ENCODE results near the gene CWC22. TPM values are rescaled to one million over a fixed set of nuclear protein-coding genes. Genes with fewer than 3 reads are reported as not detected.
"Not testable (repeated sequence)": the region's sequence is repeated elsewhere in the genome, so short reads cannot be mapped to it uniquely, and the experiment has no call there.

The CWC22 gene
- total and polyA plus RNA-seq, 2 donors (not counting 1 experiment from before 2014, with no cell fraction given): 6.3 to 28.7 TPM

DNA sequence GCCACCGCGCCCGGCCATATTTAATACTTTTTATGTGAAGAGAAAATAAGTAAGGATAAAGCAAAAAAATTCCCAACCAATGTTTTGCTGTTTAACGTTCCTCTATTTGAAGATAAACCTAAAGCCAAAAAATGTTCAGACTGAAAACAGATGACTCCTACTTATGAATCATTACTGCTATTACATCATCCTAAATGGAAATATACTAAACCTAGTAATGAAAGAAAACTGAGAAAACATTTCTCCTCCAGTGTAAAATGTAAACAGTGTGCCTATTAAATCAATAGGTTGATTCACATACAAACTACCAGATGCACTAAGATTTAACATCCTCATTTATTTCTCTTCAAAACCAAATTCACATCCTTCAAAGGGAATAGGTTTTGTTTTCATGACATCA lies 43.5 kb downstream of the CWC22 start:
- H3K4me3 Mint-ChIP-seq: no peak overlapping the region
- no peaks in the 10 kb centered on the region for H3K9me3 ChIP-seq (ENCODE audit: control extremely low read depth in 1 of 3, control insufficient read depth in 2 of 3, insufficient read depth in 1 of 3, low read length in 2 of 3)
- H3K9ac ChIP-seq (ENCODE audit: low read length): no peak overlapping the region
- H3K27me3 ChIP-seq (replicated peaks in 1 of 4; ENCODE audit: control extremely low read depth in 1 of 4, control insufficient read depth in 3 of 4, insufficient read depth in 4 of 4, low read length in 3 of 4): no peaks in the 10 kb centered on the region
- H4K20me1 ChIP-seq (ENCODE audit: control insufficient read depth, insufficient read depth, low read length, poor library complexity, severe bottlenecking): no peaks in the 10 kb centered on the region
- H3K79me2 ChIP-seq (ENCODE audit: control insufficient read depth, insufficient read depth, low read length): no peaks in the 10 kb centered on the region
- no peaks in the 10 kb centered on the region for H3K9me3 Mint-ChIP-seq (ENCODE audit: insufficient read depth)
- peaks cover 18 to 59% of the 10 kb centered on the region in 2 experiments for H3K36me3 ChIP-seq (replicated peaks in 1 of 2; ENCODE audit: control extremely low read depth in 1 of 2, control insufficient read depth in 1 of 2, extremely low read depth in 1 of 2, insufficient read depth in 2 of 2, low read length in 1 of 2)
- DNase-seq: no peak
- no peak overlapping the region for H3K27ac ChIP-seq (ENCODE audit: low read length in 2 of 2)
- no peak overlapping the region for H3K27ac Mint-ChIP-seq
- intact Hi-C loops (cut with micrococcal nuclease): no loop called here
- H2AFZ ChIP-seq (ENCODE audit: insufficient read depth, low read depth, low read length, poor library complexity, severe bottlenecking): no peak overlapping the region
- no peak overlapping the region for H3K4me3 ChIP-seq (ENCODE audit: control extremely low read depth in 1 of 5, extremely low read depth in 1 of 5, insufficient read depth in 1 of 5, low read depth in 2 of 5, low read length in 4 of 5)
- TF ChIP-seq, protein P1, sequence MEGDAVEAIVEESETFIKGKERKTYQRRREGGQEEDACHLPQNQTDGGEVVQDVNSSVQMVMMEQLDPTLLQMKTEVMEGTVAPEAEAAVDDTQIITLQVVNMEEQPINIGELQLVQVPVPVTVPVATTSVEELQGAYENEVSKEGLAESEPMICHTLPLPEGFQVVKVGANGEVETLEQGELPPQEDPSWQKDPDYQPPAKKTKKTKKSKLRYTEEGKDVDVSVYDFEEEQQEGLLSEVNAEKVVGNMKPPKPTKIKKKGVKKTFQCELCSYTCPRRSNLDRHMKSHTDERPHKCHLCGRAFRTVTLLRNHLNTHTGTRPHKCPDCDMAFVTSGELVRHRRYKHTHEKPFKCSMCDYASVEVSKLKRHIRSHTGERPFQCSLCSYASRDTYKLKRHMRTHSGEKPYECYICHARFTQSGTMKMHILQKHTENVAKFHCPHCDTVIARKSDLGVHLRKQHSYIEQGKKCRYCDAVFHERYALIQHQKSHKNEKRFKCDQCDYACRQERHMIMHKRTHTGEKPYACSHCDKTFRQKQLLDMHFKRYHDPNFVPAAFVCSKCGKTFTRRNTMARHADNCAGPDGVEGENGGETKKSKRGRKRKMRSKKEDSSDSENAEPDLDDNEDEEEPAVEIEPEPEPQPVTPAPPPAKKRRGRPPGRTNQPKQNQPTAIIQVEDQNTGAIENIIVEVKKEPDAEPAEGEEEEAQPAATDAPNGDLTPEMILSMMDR (IDR thresholded peaks at IDR 0.05): no peak
- no peak for TF ChIP-seq EZH2 (IDR thresholded peaks at IDR 0.05; ENCODE audit: borderline replicate concordance, insufficient read depth, low read depth, low read length, poor library complexity, severe bottlenecking)
- no peaks in the 10 kb centered on the region for H3K27me3 Mint-ChIP-seq
- H3K4me2 ChIP-seq (replicated peaks; ENCODE audit: low read depth, low read length, poor library complexity, severe bottlenecking): no peak overlapping the region
- no peak for ATAC-seq (ENCODE audit: low read depth)
- no peaks in the 10 kb centered on the region for H3K4me1 Mint-ChIP-seq
- CTCF ChIA-PET: no interaction called here
- no CpG with 5 or more reads among the region's 4 CpGs for WGBS (ENCODE audit: insufficient coverage)
- POLR2A ChIA-PET: no interaction called here
- H3K4me1 ChIP-seq (ENCODE audit: control insufficient read depth in 2 of 2, insufficient read depth in 2 of 2, low read length in 2 of 2): no peaks in the 10 kb centered on the region

DNA sequence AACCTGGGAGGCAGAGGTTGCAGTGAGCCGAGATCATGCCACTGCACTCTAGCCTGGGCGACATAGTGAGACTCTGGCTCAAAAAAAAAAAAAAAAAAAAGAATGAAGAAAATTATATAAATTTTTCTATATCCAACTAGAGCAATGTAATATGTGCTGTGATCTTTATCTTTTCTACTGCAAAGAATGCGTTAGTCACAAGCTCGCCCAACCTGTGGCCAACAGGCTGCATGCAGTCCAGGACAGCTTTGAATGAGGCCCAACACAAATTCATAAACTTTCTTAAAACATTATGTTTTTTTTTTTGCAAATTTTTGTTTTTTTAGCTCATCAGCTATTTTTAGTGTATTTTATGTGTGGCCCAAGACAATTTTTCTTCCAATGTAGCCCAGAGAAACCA lies 48.8 kb downstream of the CWC22 start:
- H3K27me3 ChIP-seq (replicated peaks in 1 of 4; ENCODE audit: control extremely low read depth in 1 of 4, control insufficient read depth in 3 of 4, insufficient read depth in 4 of 4, low read length in 3 of 4); DNase-seq; H3K79me2 ChIP-seq (ENCODE audit: control insufficient read depth, insufficient read depth, low read length); H3K9me3 ChIP-seq (ENCODE audit: control extremely low read depth in 1 of 3, control insufficient read depth in 2 of 3, insufficient read depth in 1 of 3, low read length in 2 of 3); H3K9ac ChIP-seq (ENCODE audit: low read length); H3K27me3 Mint-ChIP-seq; H2AFZ ChIP-seq (ENCODE audit: insufficient read depth, low read depth, low read length, poor library complexity, severe bottlenecking); H3K27ac Mint-ChIP-seq; H3K27ac ChIP-seq (ENCODE audit: low read length in 2 of 2); H3K4me1 Mint-ChIP-seq; H3K4me2 ChIP-seq (replicated peaks; ENCODE audit: low read depth, low read length, poor library complexity, severe bottlenecking); intact Hi-C loops (cut with micrococcal nuclease); H3K4me3 Mint-ChIP-seq; H3K4me1 ChIP-seq (ENCODE audit: control insufficient read depth in 2 of 2, insufficient read depth in 2 of 2, low read length in 2 of 2); H3K4me3 ChIP-seq (ENCODE audit: control extremely low read depth in 1 of 5, extremely low read depth in 1 of 5, insufficient read depth in 1 of 5, low read depth in 2 of 5, low read length in 4 of 5); H3K9me3 Mint-ChIP-seq (ENCODE audit: insufficient read depth); ATAC-seq (ENCODE audit: low read depth); H4K20me1 ChIP-seq (ENCODE audit: control insufficient read depth, insufficient read depth, low read length, poor library complexity, severe bottlenecking); POLR2A ChIA-PET: not testable (repeated sequence)
- CTCF ChIA-PET: interaction anchor here (0.7 to 1.2 kb wide), 2 partner anchors 12 to 1282 kb away, joined by 3 to 4 read pairs; no protein-coding TSS in a partner anchor
- WGBS (ENCODE audit: insufficient coverage): no CpG with 5 or more reads among the region's 4 CpGs
- H3K36me3 ChIP-seq (replicated peaks in 1 of 2; ENCODE audit: control extremely low read depth in 1 of 2, control insufficient read depth in 1 of 2, extremely low read depth in 1 of 2, insufficient read depth in 2 of 2, low read length in 1 of 2): peaks cover 8 to 59% of the 10 kb centered on the region in 2 experiments
